ENCODE measurements around the gene GLI1.

The GLI1 gene

GRCh38 chr12:57461276-57461916 is 1.8 kb downstream of the GLI1 start:
- no peak for DNase-seq (ENCODE audit: low read depth)

GRCh38 chr12:57461917-57462250 is 2.3 kb downstream of the GLI1 start:
- DNase-seq (ENCODE audit: low read depth): no peak

GRCh38 chr12:57462251-57462911 is 2.8 kb downstream of the GLI1 start:
- DNase-seq (ENCODE audit: low read depth): no peak

GRCh38 chr12:57462912-57463253 is 3.3 kb downstream of the GLI1 start:
- DNase-seq (ENCODE audit: low read depth): no peak

- no peak for DNase-seq (ENCODE audit: low read depth)
These were observed 5.0 kb downstream of the GLI1 start for GRCh38 chr12:57464569-57464968.

DNA sequence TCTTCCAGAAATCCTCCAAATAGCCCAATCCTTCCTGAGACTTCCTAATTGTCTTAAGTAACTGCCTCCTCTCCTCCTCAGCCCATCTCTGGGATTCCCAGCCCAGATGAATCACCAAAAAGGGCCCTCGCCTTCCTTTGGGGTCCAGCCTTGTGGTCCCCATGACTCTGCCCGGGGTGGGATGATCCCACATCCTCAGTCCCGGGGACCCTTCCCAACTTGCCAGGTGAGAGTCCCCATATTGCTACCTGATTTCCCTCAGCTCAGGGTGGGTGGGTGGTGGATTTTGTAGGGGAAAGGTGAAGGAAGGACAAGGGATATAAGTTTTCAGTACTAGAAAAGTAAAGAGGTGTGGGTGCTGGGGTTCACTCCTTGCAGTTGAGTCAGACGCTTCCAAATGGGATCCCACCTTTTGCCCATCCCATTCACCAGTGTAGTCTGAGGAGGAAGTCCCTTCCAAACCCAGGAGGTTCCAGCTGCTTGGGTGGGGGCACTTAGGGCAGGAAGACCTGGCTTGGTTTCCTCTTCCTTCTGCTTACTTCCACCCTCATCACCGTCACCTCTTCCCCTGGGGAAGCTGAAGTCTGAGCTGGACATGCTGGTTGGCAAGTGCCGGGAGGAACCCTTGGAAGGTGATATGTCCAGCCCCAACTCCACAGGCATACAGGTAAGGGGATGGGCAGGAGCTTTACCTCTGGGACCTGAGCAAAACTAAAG is 5.6 kb downstream of the GLI1 start:
- DNase-seq (ENCODE audit: low read depth): no peak

GRCh38 chr12:57465747-57466505 is 6.3 kb downstream of the GLI1 start:
- DNase-seq (ENCODE audit: low read depth): no peak

DNA sequence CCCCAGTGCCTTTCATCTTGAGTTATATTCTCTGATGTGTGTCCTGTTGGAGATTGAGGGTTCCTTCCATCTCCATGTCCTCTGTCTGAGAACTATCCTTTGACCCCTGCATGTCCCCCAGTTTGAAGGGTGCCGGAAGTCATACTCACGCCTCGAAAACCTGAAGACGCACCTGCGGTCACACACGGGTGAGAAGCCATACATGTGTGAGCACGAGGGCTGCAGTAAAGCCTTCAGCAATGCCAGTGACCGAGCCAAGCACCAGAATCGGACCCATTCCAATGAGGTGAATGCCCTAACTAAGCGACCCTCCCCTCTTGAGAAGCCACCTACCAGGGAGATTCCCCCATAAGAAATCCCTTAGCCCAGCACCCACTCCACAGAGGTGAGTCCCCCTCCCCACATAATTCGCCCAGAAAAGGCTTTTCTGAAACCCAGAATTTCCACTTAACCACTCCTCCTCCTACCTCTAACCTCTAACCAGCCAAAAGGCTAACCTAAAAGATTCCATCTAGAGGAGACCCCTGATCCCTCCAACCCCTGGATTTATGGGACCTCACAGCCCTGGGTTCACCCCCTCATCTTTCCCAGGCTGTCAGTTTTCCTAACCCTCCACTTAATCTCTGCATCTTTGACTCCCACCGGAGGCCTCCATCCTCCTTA is 7.8 kb downstream of the GLI1 start:
- no peak for DNase-seq (ENCODE audit: low read depth)

DNA sequence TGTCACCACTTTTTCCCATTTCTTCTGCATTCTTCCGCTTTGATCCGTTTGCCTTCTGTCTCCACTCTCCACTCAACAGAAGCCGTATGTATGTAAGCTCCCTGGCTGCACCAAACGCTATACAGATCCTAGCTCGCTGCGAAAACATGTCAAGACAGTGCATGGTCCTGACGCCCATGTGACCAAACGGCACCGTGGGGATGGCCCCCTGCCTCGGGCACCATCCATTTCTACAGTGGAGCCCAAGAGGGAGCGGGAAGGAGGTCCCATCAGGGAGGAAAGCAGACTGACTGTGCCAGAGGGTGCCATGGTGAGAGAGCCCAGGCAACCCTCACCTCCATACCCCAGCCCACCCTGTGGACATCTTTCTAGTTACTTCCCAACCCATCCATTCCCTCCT is 8.3 kb downstream of the GLI1 start:
- DNase-seq (ENCODE audit: low read depth): no peak

GRCh38 chr12:57469296-57470164 is 9.9 kb downstream of the GLI1 start:
- DNase-seq (ENCODE audit: low read depth): no peak

GRCh38 chr12:57470286-57470969 is 10.8 kb downstream of the GLI1 start:
- DNase-seq (ENCODE audit: low read depth): no peak

DNA sequence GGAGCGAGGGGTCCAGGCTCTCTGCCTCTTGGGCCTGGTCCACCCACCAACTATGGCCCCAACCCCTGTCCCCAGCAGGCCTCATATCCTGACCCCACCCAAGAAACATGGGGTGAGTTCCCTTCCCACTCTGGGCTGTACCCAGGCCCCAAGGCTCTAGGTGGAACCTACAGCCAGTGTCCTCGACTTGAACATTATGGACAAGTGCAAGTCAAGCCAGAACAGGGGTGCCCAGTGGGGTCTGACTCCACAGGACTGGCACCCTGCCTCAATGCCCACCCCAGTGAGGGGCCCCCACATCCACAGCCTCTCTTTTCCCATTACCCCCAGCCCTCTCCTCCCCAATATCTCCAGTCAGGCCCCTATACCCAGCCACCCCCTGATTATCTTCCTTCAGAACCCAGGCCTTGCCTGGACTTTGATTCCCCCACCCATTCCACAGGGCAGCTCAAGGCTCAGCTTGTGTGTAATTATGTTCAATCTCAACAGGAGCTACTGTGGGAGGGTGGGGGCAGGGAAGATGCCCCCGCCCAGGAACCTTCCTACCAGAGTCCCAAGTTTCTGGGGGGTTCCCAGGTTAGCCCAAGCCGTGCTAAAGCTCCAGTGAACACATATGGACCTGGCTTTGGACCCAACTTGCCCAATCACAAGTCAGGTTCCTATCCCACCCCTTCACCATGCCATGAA is 11.5 kb downstream of the GLI1 start:
- no peak for DNase-seq (ENCODE audit: low read depth)

DNA sequence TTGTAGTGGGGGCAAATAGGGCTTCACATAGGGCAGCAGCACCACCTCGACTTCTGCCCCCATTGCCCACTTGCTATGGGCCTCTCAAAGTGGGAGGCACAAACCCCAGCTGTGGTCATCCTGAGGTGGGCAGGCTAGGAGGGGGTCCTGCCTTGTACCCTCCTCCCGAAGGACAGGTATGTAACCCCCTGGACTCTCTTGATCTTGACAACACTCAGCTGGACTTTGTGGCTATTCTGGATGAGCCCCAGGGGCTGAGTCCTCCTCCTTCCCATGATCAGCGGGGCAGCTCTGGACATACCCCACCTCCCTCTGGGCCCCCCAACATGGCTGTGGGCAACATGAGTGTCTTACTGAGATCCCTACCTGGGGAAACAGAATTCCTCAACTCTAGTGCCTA is 12.1 kb downstream of the GLI1 start:
- no peak for DNase-seq (ENCODE audit: low read depth)

GRCh38 chr12:57472391-57472790 is 12.8 kb downstream of the GLI1 start:
- DNase-seq (ENCODE audit: low read depth): no peak

DNA sequence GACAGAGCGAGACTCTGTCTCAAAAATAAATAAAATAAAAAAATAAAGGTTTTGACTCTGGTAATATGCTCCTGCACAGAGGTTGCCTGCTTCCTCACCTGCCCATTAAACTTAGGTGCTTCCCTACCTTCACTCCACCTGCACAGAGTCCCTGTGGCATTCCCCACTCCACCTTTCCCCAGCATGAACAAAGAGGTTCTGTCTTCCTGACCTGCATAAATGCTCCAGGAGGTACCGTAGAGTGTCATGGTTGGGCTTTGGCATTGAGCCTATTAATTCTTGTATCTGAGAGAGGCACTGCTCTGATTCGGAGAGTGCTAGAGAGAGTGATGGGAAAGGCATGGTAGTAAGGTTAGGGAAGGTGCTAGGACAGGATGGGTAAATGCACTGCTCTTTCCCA is 13.8 kb downstream of the GLI1 start:
- no peak for DNase-seq (ENCODE audit: low read depth)

DNA sequence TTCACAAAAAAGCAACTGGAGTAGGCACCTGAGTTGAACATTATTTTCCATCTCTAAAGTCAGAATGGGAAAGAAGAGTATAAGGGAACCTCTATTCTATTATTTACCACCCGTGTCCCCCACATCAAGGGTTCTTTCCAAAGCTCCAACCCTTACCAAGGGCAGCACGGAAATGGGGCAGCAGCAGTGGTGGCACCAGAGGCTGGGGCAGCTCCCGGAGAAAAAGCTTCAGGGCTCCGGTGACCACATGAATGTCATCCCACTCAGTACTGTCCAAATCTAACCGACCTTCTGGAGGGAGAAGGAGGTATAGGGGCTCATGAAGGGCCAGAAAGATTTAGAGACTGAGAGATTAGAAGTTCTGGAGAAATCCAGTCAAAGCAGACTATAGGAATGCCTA is 14.3 kb downstream of the GLI1 start:
- DNase-seq (ENCODE audit: low read depth): no peak

DNA sequence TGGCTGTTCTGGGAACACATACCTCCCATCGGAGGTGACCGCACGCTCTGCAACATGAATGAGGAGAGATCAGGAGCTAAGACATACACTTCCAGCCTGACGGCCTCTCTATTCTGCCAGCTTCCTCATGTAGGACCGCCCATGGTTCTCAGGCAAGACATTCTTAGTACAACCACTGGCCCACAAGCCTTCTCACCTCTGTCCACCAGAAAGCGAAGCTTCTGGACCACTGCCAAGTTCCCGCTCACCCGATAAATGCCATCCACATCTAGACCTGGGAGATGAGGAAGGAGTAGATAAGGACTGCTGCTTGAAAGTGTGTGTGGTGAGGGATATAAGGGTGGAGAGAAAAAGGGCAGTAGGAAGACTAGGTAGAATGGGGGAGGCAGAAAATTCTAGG is 14.8 kb downstream of the GLI1 start:
- no peak for DNase-seq (ENCODE audit: low read depth)

GRCh38 chr12:57474862-57475261 is 15.3 kb downstream of the GLI1 start:
- no peak for DNase-seq (ENCODE audit: low read depth)

DNA sequence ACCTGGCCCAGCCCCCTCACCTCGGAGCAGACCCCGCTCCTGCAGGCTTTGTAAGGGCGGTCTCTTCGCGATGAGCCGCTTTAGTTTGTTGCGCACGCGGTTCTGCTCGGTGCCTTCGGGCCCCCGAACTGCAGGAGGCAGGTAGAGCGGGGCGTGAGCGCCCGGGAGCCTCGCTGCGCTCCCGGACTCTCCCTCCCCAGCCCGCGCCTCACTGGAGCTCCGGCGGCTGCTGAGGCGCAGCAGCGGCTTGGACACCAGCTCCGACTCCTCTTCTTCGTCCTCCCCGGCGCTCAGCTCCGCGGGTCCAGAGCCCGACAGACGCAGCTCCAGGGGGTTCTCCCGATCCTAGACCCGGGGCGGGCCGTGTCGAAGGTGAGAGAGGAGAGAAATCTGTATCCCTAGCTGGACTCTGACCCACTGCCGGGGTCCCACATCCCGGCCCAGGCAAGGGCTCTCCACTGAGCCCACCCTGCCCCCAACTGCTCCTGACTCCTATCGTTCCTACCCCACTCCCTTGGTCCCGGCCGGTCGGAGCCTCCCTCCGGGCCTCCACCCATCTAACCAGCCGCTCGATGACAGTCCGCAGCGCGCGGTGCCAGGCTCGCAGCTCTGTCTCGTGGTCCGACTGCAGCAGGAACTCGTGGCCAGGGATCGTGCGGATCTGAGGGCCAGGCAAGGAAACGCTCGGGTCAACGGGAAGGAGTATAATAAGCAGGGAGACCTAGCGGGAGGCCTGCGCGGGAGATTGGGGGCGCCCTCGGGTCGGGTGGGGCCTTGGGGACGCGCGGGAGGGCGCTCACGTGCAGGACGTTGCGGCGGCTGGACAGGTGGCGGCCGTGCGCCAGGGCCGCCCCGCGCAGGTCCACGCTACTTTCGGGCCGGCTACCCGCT is 15.9 kb downstream of the GLI1 start:
- no peak for DNase-seq (ENCODE audit: low read depth)
